GM10248 (cell line): Measurements from ENCODE around the gene CPNE4.
A peak's percentile ranks its signal among the peaks of the same experiment; 100 is the strongest.

Experiments
- CTCF ChIA-PET: fragments of 300-600 bp; sonication (Branson Sonifier 250); formaldehyde crosslinking; extraction: SDS; loops from one replicate; lab custom pipeline; 2021; ENCODE audit warnings: antibody characterized with exemption; lab: Yijun Ruan, JAX
- POLR2A ChIA-PET: fragments of 350-650 bp; sonication (Branson Sonifier 250); formaldehyde crosslinking; extraction: SDS; loops from one replicate; lab custom pipeline; 2020; ENCODE audit warnings: antibody characterized with exemption; lab: Yijun Ruan, JAX
- DNase-seq: peaks from one replicate; pipeline ENCODE4 v3.0.0; 2012; ENCODE audit errors: extremely low spot score
- CTCF ChIP-seq: IDR thresholded peaks from 2 replicates; pipeline ENCODE4 v1.5.1; 2012; ENCODE audit warnings: mild to moderate bottlenecking, low read depth; ENCODE audit errors: extremely low read depth, missing control alignments, control extremely low read depth

Gene CPNE4

DNA sequence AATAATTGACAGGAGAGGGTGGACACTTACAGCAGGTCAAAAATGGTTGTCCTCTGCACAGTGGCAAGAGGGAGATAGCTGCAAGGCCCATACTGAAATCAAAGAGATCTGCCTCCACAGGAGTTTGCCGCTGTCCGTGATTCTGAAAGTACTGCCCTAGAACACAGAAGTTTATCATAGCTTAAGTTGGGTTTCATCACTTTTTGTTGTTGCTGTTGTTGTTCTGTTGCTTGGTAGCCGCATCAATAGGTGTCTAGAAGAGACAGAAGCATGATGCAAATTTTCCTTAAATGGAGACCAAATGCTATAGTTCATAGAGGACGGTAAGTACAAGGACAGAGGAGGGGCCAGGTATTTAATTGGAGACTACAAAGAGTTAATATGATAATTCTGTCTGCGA is 412.1 kb downstream of the CPNE4 start:
- ChIA-PET CTCF (interaction anchor here (1.3 to 1.6 kb wide), 2 partner anchors 11 to 26 kb away, joined by 3 to 4 read pairs; no protein-coding TSS in a partner anchor), POLR2A (no interaction called here)
- TF ChIP-seq CTCF = no peak
- no peak for DNase-seq

GRCh38 chr3:131620977-131621376 is 413.8 kb downstream of the CPNE4 start:
- POLR2A ChIA-PET = no interaction called here
- DNase-seq = peak; percentile 17
- CTCF ChIA-PET = interaction anchor here (1.5 kb wide), 1 partner anchor 11 kb away, joined by 4 read pairs; no protein-coding TSS in a partner anchor
- TF ChIP-seq CTCF = no peak

- ChIA-PET CTCF (interaction anchor here (1.5 kb wide), 1 partner anchor 12 kb away, joined by 4 read pairs; no protein-coding TSS in a partner anchor), POLR2A (no interaction called here)
- no peak for DNase-seq
- no peak for TF ChIP-seq CTCF
Observed at GRCh38 chr3:131619821-131620220, 415.0 kb downstream of the CPNE4 start.

GRCh38 chr3:131616719-131617118 is 418.1 kb downstream of the CPNE4 start:
- no peak for TF ChIP-seq CTCF
- no peak for DNase-seq
- ChIA-PET POLR2A (no interaction called here), CTCF (interaction anchor here (1.0 to 2.2 kb wide), 4 partner anchors 10 to 413 kb away, joined by 3 to 9 read pairs (median 6); no protein-coding TSS in a partner anchor)

DNA sequence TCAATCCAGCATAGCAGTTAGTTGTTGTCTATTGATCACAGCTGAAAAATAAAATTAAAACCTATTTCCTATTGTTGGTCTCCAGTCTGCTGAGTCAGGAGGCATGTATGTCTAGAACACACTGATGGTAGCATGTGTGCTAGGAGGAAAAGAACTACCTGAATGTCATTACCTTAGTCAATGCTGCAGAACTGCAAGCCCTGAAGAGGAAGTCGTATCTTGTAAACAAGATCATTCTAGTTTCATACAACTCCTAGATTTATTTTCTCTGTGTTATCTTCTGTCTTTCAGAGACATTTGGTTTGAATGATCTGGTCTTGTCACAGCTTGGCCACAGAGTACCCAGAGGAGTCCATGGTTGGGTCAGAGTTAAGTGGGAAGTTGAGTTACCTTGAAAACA is 422.1 kb downstream of the CPNE4 start:
- no peak for TF ChIP-seq CTCF
- ChIA-PET CTCF (interaction anchor here (1.3 to 1.5 kb wide), 2 partner anchors 11 to 15 kb away, joined by 3 to 4 read pairs; no protein-coding TSS in a partner anchor), POLR2A (no interaction called here)
- DNase-seq = no peak

- no peak for DNase-seq
- TF ChIP-seq CTCF = no peak
- ChIA-PET POLR2A (no interaction called here), CTCF (no interaction called here)
Observed at GRCh38 chr3:131610174-131610573, 424.6 kb downstream of the CPNE4 start.
